Trophoblast cell (in vitro differentiated cells and primary cell): ENCODE data around the gene NCS1. TPM values are rescaled to one million over a fixed set of nuclear protein-coding genes. Genes with fewer than 3 reads are reported as not detected.

Source experiments
- DNase-seq, 2 donors: peaks; one replicate each; pipeline ENCODE4 v3.0.0-alpha.2; 2016
- H2AFZ ChIP-seq: 2 replicates; pipeline ENCODE4 v1.6.1; 2013; ENCODE audit warnings: low read length, moderate library complexity, mild to moderate bottlenecking; ENCODE audit not compliant: insufficient read depth, poor library complexity
- H2AK5ac ChIP-seq: 2 replicates; pipeline ENCODE4 v1.6.1; 2013; ENCODE audit warnings: mild to moderate bottlenecking, low read length
- H2BK120ac ChIP-seq: 2 replicates; pipeline ENCODE4 v1.6.1; 2013; ENCODE audit warnings: low read length, mild to moderate bottlenecking, moderate library complexity; ENCODE audit not compliant: insufficient read depth, poor library complexity
- H2BK12ac ChIP-seq: 2 replicates; pipeline ENCODE4 v1.6.1; 2013; ENCODE audit warnings: mild to moderate bottlenecking, low read length, moderate library complexity
- H2BK5ac ChIP-seq: 2 replicates; pipeline ENCODE4 v1.6.1; 2013; ENCODE audit warnings: low read length, low read depth, moderate library complexity, mild to moderate bottlenecking; ENCODE audit not compliant: poor library complexity
- H3K14ac ChIP-seq: 2 replicates; pipeline ENCODE4 v1.6.1; 2013; ENCODE audit warnings: mild to moderate bottlenecking, low read length
- H3K18ac ChIP-seq: 2 replicates; pipeline ENCODE4 v1.6.1; 2013; ENCODE audit warnings: mild to moderate bottlenecking, low read length
- H3K23ac ChIP-seq: 2 replicates; pipeline ENCODE4 v1.6.1; 2013; ENCODE audit warnings: low read length
- H3K27ac ChIP-seq: 2 replicates; pipeline ENCODE4 v1.5.1; 2013; ENCODE audit warnings: low read depth, mild to moderate bottlenecking, inconsistent platforms, low read length, moderate library complexity
- H3K27me3 ChIP-seq: 2 replicates; pipeline ENCODE4 v1.6.1; 2013; ENCODE audit warnings: inconsistent platforms, mild to moderate bottlenecking, low read length, moderate library complexity; ENCODE audit not compliant: insufficient read depth
- H3K36me3 ChIP-seq, 2 experiments: 1 replicate in 1 of 2; 2 replicates in 1 of 2; pipeline ENCODE4 v1.6.1; 2013; ENCODE audit warnings: low read length in 2 of 2, mild to moderate bottlenecking in 2 of 2, moderate library complexity in 1 of 2; ENCODE audit not compliant: insufficient read depth in 2 of 2, control insufficient read depth in 1 of 2
- H3K4ac ChIP-seq: 2 replicates; pipeline ENCODE4 v1.6.1; 2013; ENCODE audit warnings: low read depth, mild to moderate bottlenecking, low read length, moderate library complexity
- H3K4me1 ChIP-seq, 2 experiments: 1 replicate in 1 of 2; 2 replicates in 1 of 2; pipeline ENCODE4 v1.6.1; 2013; ENCODE audit warnings: low read length in 2 of 2, mild to moderate bottlenecking in 2 of 2, moderate library complexity in 1 of 2; ENCODE audit not compliant: insufficient read depth in 2 of 2, control insufficient read depth in 1 of 2
- H3K4me2 ChIP-seq: 2 replicates; pipeline ENCODE4 v1.6.1; 2013; ENCODE audit warnings: inconsistent platforms, mild to moderate bottlenecking, low read length, moderate library complexity
- H3K4me3 ChIP-seq: 2 replicates; pipeline ENCODE4 v1.5.1; 2013; ENCODE audit warnings: mild to moderate bottlenecking, low read depth, low read length, inconsistent platforms
- H3K79me1 ChIP-seq: one replicate; pipeline ENCODE4 v1.6.1; 2013; ENCODE audit warnings: low read length
- H3K79me2 ChIP-seq: 2 replicates; pipeline ENCODE4 v1.6.1; 2013; ENCODE audit warnings: low read length, mild to moderate bottlenecking; ENCODE audit not compliant: control insufficient read depth, insufficient read depth, poor library complexity
- H3K9ac ChIP-seq: 2 replicates; pipeline ENCODE4 v1.6.1; 2013; ENCODE audit warnings: mild to moderate bottlenecking, low read length
- H3K9me3 ChIP-seq: 2 replicates; pipeline ENCODE4 v1.6.1; 2013; ENCODE audit warnings: low read depth, mild to moderate bottlenecking, control low read depth, inconsistent platforms, low read length; ENCODE audit not compliant: insufficient read depth
- H4K12ac ChIP-seq: 2 replicates; pipeline ENCODE4 v1.6.1; 2013; ENCODE audit warnings: low read depth, mild to moderate bottlenecking, low read length, moderate library complexity
- H4K8ac ChIP-seq: 2 replicates; pipeline ENCODE4 v1.6.1; 2013; ENCODE audit warnings: low read depth, mild to moderate bottlenecking, low read length, moderate library complexity
- H4K91ac ChIP-seq: one replicate; pipeline ENCODE4 v1.6.1; 2013; ENCODE audit warnings: low read depth, mild to moderate bottlenecking, low read length, moderate library complexity
- WGBS: extraction: QIAGEN DNeasy Blood & Tissue Kit; methylation state at CpG from one replicate; pipeline ENCODE4 v1.1.7; 2013; ENCODE audit warnings: missing lambda C conversion rate; ENCODE audit not compliant: insufficient read length, insufficient coverage; ENCODE audit errors: extremely low coverage; 5-methylcytosine and 5-hydroxymethylcytosine counted together
- polyA plus RNA-seq: library from polyadenylated mRNA; stranded (reverse); fragments of 200-250 nt; gene quantifications from 2 replicates; pipeline ENCODE4 v1.2.3, GENCODE V29; 2013

NCS1 gene
- 24.9 and 25.0 TPM in 2 replicates for polyA plus RNA-seq

GRCh38 chr9:130172161-130172857 is at the start of gene NCS1:
TSS of gene NCS1 (plus strand) at chr9:130172404. CDS start at chr9:130172664, 260 bp downstream.
- H3K27ac ChIP-seq = no peak within 1 kb of the TSS
- no peak within 1 kb of the TSS for H3K23ac ChIP-seq
- H2BK12ac ChIP-seq = peak within 1 kb of the TSS; percentile 51
- peak within 1 kb of the TSS; percentile 63 for H2AFZ ChIP-seq
- WGBS = no CpG with 5 or more reads among the region's 101 CpGs
- H3K4me1 ChIP-seq = peaks cover 14 to 24% of the 10 kb centered on the region in 2 experiments
- H4K91ac ChIP-seq = peak within 1 kb of the TSS; percentile 74
- peak within 1 kb of the TSS; percentile 80 for H4K8ac ChIP-seq
- H4K12ac ChIP-seq = peak within 1 kb of the TSS; percentile 22
- peak within 1 kb of the TSS; percentile 80 for H3K4me3 ChIP-seq
- H3K18ac ChIP-seq = peak within 1 kb of the TSS; percentile 90
- DNase-seq = peak; percentile 41 to 65
- peaks cover 3% of the 10 kb centered on the region for H3K9me3 ChIP-seq
- H3K14ac ChIP-seq = peak within 1 kb of the TSS; percentile 61
- H2BK120ac ChIP-seq = peak within 1 kb of the TSS; percentile 56
- H2AK5ac ChIP-seq = peak within 1 kb of the TSS; percentile 75
- peaks cover 9% of the 10 kb centered on the region for H3K79me2 ChIP-seq
- H3K27me3 ChIP-seq = no peaks in the 10 kb centered on the region
- H3K79me1 ChIP-seq = peaks cover 12% of the 10 kb centered on the region
- H3K4me2 ChIP-seq = peak within 1 kb of the TSS; percentile 67
- H3K36me3 ChIP-seq = peaks cover 10 to 11% of the 10 kb centered on the region in 2 experiments
- peak within 1 kb of the TSS; percentile 75 for H3K9ac ChIP-seq
- H3K4ac ChIP-seq = peak within 1 kb of the TSS; percentile 78
- peak within 1 kb of the TSS; percentile 45 for H2BK5ac ChIP-seq

- Histone ChIP-seq H3K9me3 (no peaks in the 10 kb centered on the region), H2AK5ac (no peak overlapping the region)
These were observed 49.7 kb upstream of the NCS1 start for GRCh38 chr9:130122456-130122855.

GRCh38 chr9:130124085-130124860 is 47.9 kb upstream of the NCS1 start:
- H2BK120ac ChIP-seq = no peak overlapping the region
- peaks cover 3 to 5% of the 10 kb centered on the region in 2 experiments for H3K4me1 ChIP-seq
- H3K14ac ChIP-seq = no peak overlapping the region
- no peak overlapping the region for H4K12ac ChIP-seq
- no peak overlapping the region for H4K8ac ChIP-seq
- H2AK5ac ChIP-seq = no peak overlapping the region
- H2BK12ac ChIP-seq = no peak overlapping the region
- no peak overlapping the region for H3K4ac ChIP-seq
- no peak overlapping the region for H2BK5ac ChIP-seq
- peaks cover under 1% of the 10 kb centered on the region for H3K79me1 ChIP-seq
- WGBS = no CpG with 5 or more reads among the region's 7 CpGs
- H3K27ac ChIP-seq = no peak overlapping the region
- no peak overlapping the region for H3K4me3 ChIP-seq
- no peak overlapping the region for H3K18ac ChIP-seq
- H3K23ac ChIP-seq = no peak overlapping the region
- no peak overlapping the region for H4K91ac ChIP-seq
- no peaks in the 10 kb centered on the region for H3K9me3 ChIP-seq
- no peak overlapping the region for H3K9ac ChIP-seq
- peaks cover 17 to 25% of the 10 kb centered on the region in 2 experiments for H3K36me3 ChIP-seq
- H3K4me2 ChIP-seq = no peak overlapping the region
- H2AFZ ChIP-seq = no peak overlapping the region
- no peak for DNase-seq
- H3K27me3 ChIP-seq = no peaks in the 10 kb centered on the region
- no peaks in the 10 kb centered on the region for H3K79me2 ChIP-seq

More at GRCh38 chr9:130122456-130122855, 49.7 kb upstream of the NCS1 start:
- Histone ChIP-seq H3K9ac (no peak overlapping the region), H3K18ac (no peak overlapping the region), H2BK120ac (no peak overlapping the region), H3K4me1 (peaks cover 8 to 15% of the 10 kb centered on the region in 2 experiments), H3K27ac (no peak overlapping the region), H3K4me2 (no peak overlapping the region), H4K8ac (no peak overlapping the region), H2BK12ac (no peak overlapping the region), H3K79me2 (no peaks in the 10 kb centered on the region), H2BK5ac (no peak overlapping the region), H3K23ac (no peak overlapping the region), H4K91ac (no peak overlapping the region), H3K4ac (no peak overlapping the region), H4K12ac (no peak overlapping the region), H2AFZ (no peak overlapping the region), H3K79me1 (peaks cover 3% of the 10 kb centered on the region), H3K36me3 (peaks cover 29 to 36% of the 10 kb centered on the region in 2 experiments), H3K27me3 (no peaks in the 10 kb centered on the region), H3K14ac (no peak overlapping the region), H3K4me3 (no peak overlapping the region)
- no peak for DNase-seq
- no CpG with 5 or more reads among the region's 7 CpGs for WGBS

GRCh38 chr9:130126721-130127433 is 45.3 kb upstream of the NCS1 start:
- no peak overlapping the region for H3K18ac ChIP-seq
- no peak overlapping the region for H4K8ac ChIP-seq
- H3K4me1 ChIP-seq = peaks cover 8 to 9% of the 10 kb centered on the region in 2 experiments
- no peaks in the 10 kb centered on the region for H3K9me3 ChIP-seq
- no peak overlapping the region for H2AK5ac ChIP-seq
- H3K79me1 ChIP-seq = peaks cover 5% of the 10 kb centered on the region
- H4K91ac ChIP-seq = no peak overlapping the region
- no peak overlapping the region for H2BK12ac ChIP-seq
- no CpG with 5 or more reads among the region's 4 CpGs for WGBS
- H3K27ac ChIP-seq = no peak overlapping the region
- no peak overlapping the region for H3K4me2 ChIP-seq
- no peaks in the 10 kb centered on the region for H3K27me3 ChIP-seq
- DNase-seq = peak in 1 of 2 donors; percentile 15
- no peaks in the 10 kb centered on the region for H3K79me2 ChIP-seq
- no peak overlapping the region for H2BK5ac ChIP-seq
- H3K9ac ChIP-seq = no peak overlapping the region
- no peak overlapping the region for H3K23ac ChIP-seq
- no peak overlapping the region for H2AFZ ChIP-seq
- peaks cover 25 to 34% of the 10 kb centered on the region in 2 experiments for H3K36me3 ChIP-seq
- no peak overlapping the region for H3K14ac ChIP-seq
- no peak overlapping the region for H4K12ac ChIP-seq
- no peak overlapping the region for H3K4ac ChIP-seq
- no peak overlapping the region for H3K4me3 ChIP-seq
- no peak overlapping the region for H2BK120ac ChIP-seq
